ENCODE results near the gene PXMP4. TPM values are rescaled to one million over a fixed set of nuclear protein-coding genes. Genes with fewer than 3 reads are reported as not detected.

PXMP4 gene
- total RNA-seq, 1 experiment from 2014 or later = 5.7 TPM

- Histone ChIP-seq H3T11ph (ENCODE audit: low read length) (no peak overlapping the region), H3K4me1 (ENCODE audit: insufficient read depth, low read length) (no peaks in the 10 kb centered on the region), H2BK120ac (ENCODE audit: low read depth, low read length, poor library complexity, severe bottlenecking) (no peak overlapping the region), H3K79me1 (ENCODE audit: insufficient read depth, low read depth, low read length, poor library complexity, severe bottlenecking) (no peaks in the 10 kb centered on the region), H2BK20ac (ENCODE audit: low read depth, low read length, poor library complexity, severe bottlenecking) (no peak overlapping the region), H4K91ac (ENCODE audit: insufficient read length, low read depth, low read length) (no peak overlapping the region), H3K9ac (ENCODE audit: extremely low read depth, insufficient read length, low read length) (no peak overlapping the region), H4K5ac (ENCODE audit: insufficient read length, low read depth, low read length) (no peak overlapping the region), H2BK12ac (ENCODE audit: insufficient read length, low read depth, low read length) (no peak overlapping the region), H3K23ac (ENCODE audit: insufficient read length, low read depth, low read length) (no peak overlapping the region), H3K27ac (ENCODE audit: insufficient read length, low read depth, low read length) (no peak overlapping the region), H2AK5ac (ENCODE audit: insufficient read length, low read length) (no peak overlapping the region), H2BK5ac (ENCODE audit: insufficient read length, low read length) (no peak overlapping the region), H3K9me3 (ENCODE audit: control insufficient read depth, low read depth, low read length) (no peaks in the 10 kb centered on the region), H3K23me2 (ENCODE audit: insufficient read length, low read depth, low read length, poor library complexity, severe bottlenecking) (peaks cover 8% of the 10 kb centered on the region), H4K20me1 (ENCODE audit: control insufficient read depth, insufficient read depth, insufficient read length) (no peaks in the 10 kb centered on the region), H3K4me2 (ENCODE audit: insufficient read depth, insufficient read length, low read length) (no peak overlapping the region), H3K18ac (ENCODE audit: insufficient read length, low read depth, low read length) (no peak overlapping the region), H2BK15ac (ENCODE audit: low read depth, low read length) (no peak overlapping the region), H3K56ac (ENCODE audit: insufficient read length, low read depth, low read length) (no peak overlapping the region), H3K4ac (ENCODE audit: low read depth, low read length) (no peak overlapping the region), H3K14ac (ENCODE audit: insufficient read depth, low read length) (no peak overlapping the region), H3K79me2 (ENCODE audit: insufficient read depth, low read length) (no peaks in the 10 kb centered on the region), H4K8ac (replicated peaks; ENCODE audit: insufficient read length, low read depth, low read length) (no peak overlapping the region), H3K27me3 (ENCODE audit: insufficient read depth, low read length) (no peaks in the 10 kb centered on the region), H2AFZ (ENCODE audit: low read length) (no peak overlapping the region)
- Mint-ChIP-seq H3K4me1 (peaks cover 10% of the 10 kb centered on the region in 2 experiments), H3K4me3 (no peak overlapping the region), H3K27ac (peak overlapping the region in 1 of 3 experiments; percentile 9; a peak in 1 of 7 replicates), H3K36me3 (ENCODE audit: insufficient read depth in 1 of 3, low read depth in 3 of 3) (no peaks in the 10 kb centered on the region), H3K27me3 (ENCODE audit: low read depth) (peaks cover 6% of the 10 kb centered on the region), H3K9me3 (no peaks in the 10 kb centered on the region)
- no peak for TF ChIP-seq CTCF (conservative IDR thresholded peaks at IDR 0.05)
- DNase-seq = no peak
- WGBS (ENCODE audit: extremely low coverage, insufficient read length, low lambda C conversion rate) = no CpG with 5 or more reads among the region's 2 CpGs
Measured at GRCh38 chr20:33728463-33728862, 8.4 kb upstream of the PXMP4 start.
